Upper lobe of left lung (tissue), 4 donors: Measurements from ENCODE around the gene USP1.

ENCODE experiments used
- POLR2A ChIP-seq, 4 donors: fragments of 450-650 bp; IDR thresholded peaks; one replicate each; pipeline ENCODE4 v1.5.1; 2016 to 2017; ENCODE audit warnings: antibody characterized with exemption in 4 of 4, mild to moderate bottlenecking in 2 of 4
- TF ChIP-seq, protein P1 (sequence below), 6 experiments: fragments of 450-650 bp in 4 of 6; fragments of 200-600 bp in 2 of 6; sonication (generic) in 2 of 6; IDR thresholded peaks; one replicate each; pipeline ENCODE4 v1.5.1; 2016 to 2019; ENCODE audit warnings: antibody characterized with exemption in 6 of 6

GRCh38 chr1:62390071-62390470 is 46.8 kb upstream of the USP1 start:
- TF ChIP-seq, protein P1, sequence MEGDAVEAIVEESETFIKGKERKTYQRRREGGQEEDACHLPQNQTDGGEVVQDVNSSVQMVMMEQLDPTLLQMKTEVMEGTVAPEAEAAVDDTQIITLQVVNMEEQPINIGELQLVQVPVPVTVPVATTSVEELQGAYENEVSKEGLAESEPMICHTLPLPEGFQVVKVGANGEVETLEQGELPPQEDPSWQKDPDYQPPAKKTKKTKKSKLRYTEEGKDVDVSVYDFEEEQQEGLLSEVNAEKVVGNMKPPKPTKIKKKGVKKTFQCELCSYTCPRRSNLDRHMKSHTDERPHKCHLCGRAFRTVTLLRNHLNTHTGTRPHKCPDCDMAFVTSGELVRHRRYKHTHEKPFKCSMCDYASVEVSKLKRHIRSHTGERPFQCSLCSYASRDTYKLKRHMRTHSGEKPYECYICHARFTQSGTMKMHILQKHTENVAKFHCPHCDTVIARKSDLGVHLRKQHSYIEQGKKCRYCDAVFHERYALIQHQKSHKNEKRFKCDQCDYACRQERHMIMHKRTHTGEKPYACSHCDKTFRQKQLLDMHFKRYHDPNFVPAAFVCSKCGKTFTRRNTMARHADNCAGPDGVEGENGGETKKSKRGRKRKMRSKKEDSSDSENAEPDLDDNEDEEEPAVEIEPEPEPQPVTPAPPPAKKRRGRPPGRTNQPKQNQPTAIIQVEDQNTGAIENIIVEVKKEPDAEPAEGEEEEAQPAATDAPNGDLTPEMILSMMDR (IDR thresholded peaks at IDR 0.05): no peak
- TF ChIP-seq POLR2A (IDR thresholded peaks at IDR 0.05): no peak
